Breast epithelium (tissue), 3 donors: ENCODE data around the gene MROH2A.

Source experiments
- POLR2A ChIP-seq: fragments of 450-650 bp; IDR thresholded peaks from one replicate; pipeline ENCODE4 v1.6.1; 2016; ENCODE audit warnings: antibody characterized with exemption, mild to moderate bottlenecking, moderate library complexity
- POLR2AphosphoS5 ChIP-seq, 3 donors: sonication (generic); formaldehyde crosslinking; IDR thresholded peaks; one replicate each; pipeline ENCODE4 v1.6.1; 2017; ENCODE audit warnings: antibody characterized with exemption in 3 of 3
- TF ChIP-seq, protein P1 (sequence below), 3 donors: fragments of 450-650 bp; IDR thresholded peaks; one replicate each; pipeline ENCODE4 v1.5.1; 2016 to 2017; ENCODE audit warnings: antibody characterized with exemption in 3 of 3, mild to moderate bottlenecking in 3 of 3, moderate library complexity in 3 of 3

DNA sequence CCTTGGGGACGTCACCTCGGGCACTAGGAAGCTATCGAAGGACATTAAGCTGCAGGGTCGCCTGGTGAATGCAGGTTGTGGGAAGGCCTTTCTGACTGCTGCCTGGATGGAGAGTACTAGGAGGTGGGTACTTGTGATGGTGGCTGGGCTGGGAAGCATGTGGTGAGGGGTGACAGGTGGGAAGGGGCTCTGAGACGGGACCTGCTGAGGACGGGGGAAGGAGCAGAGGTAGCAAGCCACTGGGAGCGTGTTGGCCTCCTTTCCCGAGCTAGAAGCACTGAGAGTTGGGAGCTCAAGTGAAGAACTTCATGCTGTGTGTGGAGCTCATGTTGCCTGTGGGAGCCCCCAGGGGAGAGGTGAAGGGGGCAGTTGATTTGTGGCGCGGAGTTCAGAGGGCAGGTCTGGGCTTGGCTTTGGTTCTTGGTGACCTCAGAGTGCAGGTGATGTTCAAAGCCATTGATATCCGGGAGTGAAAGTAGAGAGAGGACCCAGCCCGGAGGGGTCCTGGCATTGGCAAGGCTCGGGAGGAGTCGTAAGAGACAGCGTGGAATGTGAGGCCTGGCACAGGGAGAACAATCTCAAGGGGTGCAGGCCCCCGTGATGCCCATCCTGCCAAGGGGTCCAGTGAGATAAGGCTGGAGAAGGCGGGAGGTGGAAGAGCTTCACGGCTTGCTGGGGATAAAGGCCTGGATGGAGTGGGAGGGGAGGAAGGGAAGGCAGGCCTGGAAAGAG, 13.2 kb downstream of the MROH2A start:
- TF ChIP-seq, protein P1, sequence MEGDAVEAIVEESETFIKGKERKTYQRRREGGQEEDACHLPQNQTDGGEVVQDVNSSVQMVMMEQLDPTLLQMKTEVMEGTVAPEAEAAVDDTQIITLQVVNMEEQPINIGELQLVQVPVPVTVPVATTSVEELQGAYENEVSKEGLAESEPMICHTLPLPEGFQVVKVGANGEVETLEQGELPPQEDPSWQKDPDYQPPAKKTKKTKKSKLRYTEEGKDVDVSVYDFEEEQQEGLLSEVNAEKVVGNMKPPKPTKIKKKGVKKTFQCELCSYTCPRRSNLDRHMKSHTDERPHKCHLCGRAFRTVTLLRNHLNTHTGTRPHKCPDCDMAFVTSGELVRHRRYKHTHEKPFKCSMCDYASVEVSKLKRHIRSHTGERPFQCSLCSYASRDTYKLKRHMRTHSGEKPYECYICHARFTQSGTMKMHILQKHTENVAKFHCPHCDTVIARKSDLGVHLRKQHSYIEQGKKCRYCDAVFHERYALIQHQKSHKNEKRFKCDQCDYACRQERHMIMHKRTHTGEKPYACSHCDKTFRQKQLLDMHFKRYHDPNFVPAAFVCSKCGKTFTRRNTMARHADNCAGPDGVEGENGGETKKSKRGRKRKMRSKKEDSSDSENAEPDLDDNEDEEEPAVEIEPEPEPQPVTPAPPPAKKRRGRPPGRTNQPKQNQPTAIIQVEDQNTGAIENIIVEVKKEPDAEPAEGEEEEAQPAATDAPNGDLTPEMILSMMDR (IDR thresholded peaks at IDR 0.05) = no peak
- no peak for TF ChIP-seq POLR2A
- TF ChIP-seq POLR2AphosphoS5 (IDR thresholded peaks at IDR 0.05) = no peak
